ENCODE measurements around the gene VHLL.

The VHLL gene

DNA sequence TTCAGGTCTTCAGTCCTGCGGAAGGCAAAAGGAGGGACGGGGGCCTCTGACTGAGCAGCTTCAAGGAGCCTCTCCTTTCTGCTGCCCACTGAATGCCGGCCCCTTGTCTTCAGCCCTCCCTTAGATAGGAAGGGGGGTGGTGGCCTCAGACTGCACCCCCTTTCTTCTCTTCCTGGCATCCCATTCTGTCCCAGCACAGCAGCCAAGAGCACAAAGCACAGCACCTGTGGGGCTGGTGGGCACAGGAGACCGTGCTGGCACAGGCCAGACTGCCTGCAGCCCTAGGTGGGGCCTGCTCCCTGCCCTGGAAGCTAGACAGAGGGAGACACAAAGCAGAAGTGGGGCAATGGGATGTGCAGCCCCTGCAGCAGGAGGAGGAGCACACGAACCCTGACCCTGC lies 49.5 kb downstream of the VHLL start:
- DNase-seq, result no peak
